Measurements from ENCODE around the gene IQGAP1. TPM values are rescaled to one million over a fixed set of nuclear protein-coding genes. Genes with fewer than 3 reads are reported as not detected.

The IQGAP1 gene
- total and polyA plus RNA-seq, 9 of the 15 experiments (the other 6 are each of a cell fraction or from before 2014, with no cell fraction given) = 37.6 to 143 (median 77.7) TPM

DNA sequence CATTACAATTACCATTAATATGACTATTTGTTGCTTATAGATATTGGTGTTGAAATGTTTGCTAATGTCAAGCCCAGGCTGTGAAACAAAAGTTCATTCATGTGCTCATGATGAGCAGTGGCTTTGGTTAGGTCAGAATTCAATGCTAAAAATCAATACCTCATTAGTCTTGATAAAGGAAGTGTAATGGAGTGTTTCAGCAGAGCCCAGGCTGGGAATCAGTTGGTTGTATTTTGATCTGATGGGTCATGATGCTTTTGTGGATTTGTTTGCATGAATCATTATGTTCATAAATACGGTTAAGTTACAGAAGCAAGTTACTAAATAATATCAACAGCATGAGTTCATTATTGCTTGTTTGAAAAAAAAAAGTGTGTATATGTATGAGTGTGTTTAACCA is 49.5 kb upstream of the IQGAP1 start:
- POLR2A ChIA-PET = no interaction called here
- Histone ChIP-seq H4K20me1 (replicated peaks; ENCODE audit: control insufficient read depth, insufficient read depth, low read length) (no peaks in the 10 kb centered on the region), H3K9me1 (ENCODE audit: control insufficient read depth, insufficient read depth, low read length) (no peaks in the 10 kb centered on the region), H3K27ac (ENCODE audit: extremely low read depth, low read depth, low read length) (no peak overlapping the region), H3K9me3 (replicated peaks; ENCODE audit: control insufficient read depth, insufficient read depth, low read depth, low read length) (no peaks in the 10 kb centered on the region), H2AFZ (ENCODE audit: low read depth, low read length) (no peak overlapping the region), H3K4me2 (ENCODE audit: insufficient read depth, low read length) (no peak overlapping the region), H3K27me3 (ENCODE audit: control insufficient read depth in 2 of 2, insufficient read depth in 2 of 2, low read length in 2 of 2) (peaks cover 0 to 1% of the 10 kb centered on the region in 2 experiments; a peak in 1 of 5 replicates), H3K36me3 (ENCODE audit: control insufficient read depth, insufficient read depth, low read length) (no peaks in the 10 kb centered on the region), H3K4me3 (no peak overlapping the region), H3K4me1 (replicated peaks in 1 of 2; ENCODE audit: control insufficient read depth in 2 of 2, insufficient read depth in 2 of 2, low read length in 2 of 2) (no peaks in the 10 kb centered on the region; a peak in 1 of 5 replicates), H3K79me2 (ENCODE audit: control insufficient read depth, insufficient read depth, low read length) (no peaks in the 10 kb centered on the region), H3K9ac (ENCODE audit: insufficient read depth in 1 of 2, low read depth in 2 of 2, low read length in 2 of 2) (no peak overlapping the region)
- in situ Hi-C loops (cut with MboI) = no loop called here
- WGBS (ENCODE audit: insufficient coverage, low coverage, missing lambda C conversion rate) = 11% methylated on average over 1 of the region's 1 CpG
- TF ChIP-seq NCOR1 (IDR thresholded peaks at IDR 0.05) (no peak), TCF7L2 (IDR thresholded peaks at IDR 0.05; ENCODE audit: low read depth, low read length) (no peak), ZSCAN32 (CRISPR knock-in tag; IDR thresholded peaks at IDR 0.05) (no peak), SMARCB1 (IDR thresholded peaks at IDR 0.05; ENCODE audit: insufficient read length, low read depth) (no peak), ZNF316 (IDR thresholded peaks at IDR 0.05) (no peak), POLR2H (tag; IDR thresholded peaks at IDR 0.05; ENCODE audit: low read depth) (no peak)
- intact Hi-C loops (cut with micrococcal nuclease) = no loop called here
- no TSS peak for BruUV-seq (replicated peaks)
- ATAC-seq (no peak), FAIRE-seq (no peak), DNase-seq (ENCODE audit: extremely low read depth in 1 of 4, low spot score in 3 of 4) (no peak)
- CTCF ChIA-PET (ENCODE audit: low intra/inter-chr PET ratio) = no interaction called here

DNA sequence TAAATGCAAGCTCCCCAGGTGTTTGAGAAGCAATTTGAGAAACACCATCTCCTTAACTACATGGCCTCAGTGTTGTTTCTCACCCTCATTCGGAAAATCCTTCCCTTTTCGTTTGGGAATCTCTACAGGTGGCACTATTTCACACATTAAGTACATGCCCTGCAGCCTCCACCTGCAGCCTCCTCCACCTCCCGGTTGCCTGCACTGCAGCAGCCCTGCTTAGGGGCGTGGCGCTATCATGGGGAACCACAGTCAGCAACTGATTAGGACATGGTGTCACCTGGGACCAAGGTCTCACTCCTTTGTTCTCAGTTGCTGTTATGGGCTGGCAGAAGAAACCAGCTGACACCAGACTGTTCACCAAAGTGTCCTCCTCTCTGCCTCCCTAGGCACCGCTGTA is 47.7 kb upstream of the IQGAP1 start:
- intact Hi-C loops (cut with micrococcal nuclease) = no loop called here
- H3K27ac ChIP-seq (ENCODE audit: extremely low read depth, low read depth, low read length) = no peak overlapping the region
- H3K4me3 ChIP-seq = no peak overlapping the region
- 0 out of 4 replicates have a peak overlapping the region, but pooled peaks of 1 of the 2 experiments have one; percentile 27 for H3K9ac ChIP-seq (ENCODE audit: insufficient read depth in 1 of 2, low read depth in 2 of 2, low read length in 2 of 2)
- peaks cover 0 to 3% of the 10 kb centered on the region in 2 experiments; a peak in 1 of 5 replicates for H3K27me3 ChIP-seq (ENCODE audit: control insufficient read depth in 2 of 2, insufficient read depth in 2 of 2, low read length in 2 of 2)
- no peaks in the 10 kb centered on the region; a peak in 1 of 5 replicates for H3K4me1 ChIP-seq (replicated peaks in 1 of 2; ENCODE audit: control insufficient read depth in 2 of 2, insufficient read depth in 2 of 2, low read length in 2 of 2)
- H3K9me3 ChIP-seq (replicated peaks; ENCODE audit: control insufficient read depth, insufficient read depth, low read depth, low read length) = no peaks in the 10 kb centered on the region
- in situ Hi-C loops (cut with MboI) = no loop called here
- no peaks in the 10 kb centered on the region for H3K36me3 ChIP-seq (ENCODE audit: control insufficient read depth, insufficient read depth, low read length)
- peak; percentile 21 to 61 (median 44) for DNase-seq (ENCODE audit: extremely low read depth in 1 of 4, low spot score in 3 of 4)
- no peak overlapping the region for H3K4me2 ChIP-seq (ENCODE audit: insufficient read depth, low read length)
- H2AFZ ChIP-seq (ENCODE audit: low read depth, low read length) = no peak overlapping the region
- BruUV-seq (replicated peaks) = no TSS peak
- no peaks in the 10 kb centered on the region for H4K20me1 ChIP-seq (replicated peaks; ENCODE audit: control insufficient read depth, insufficient read depth, low read length)
- CTCF ChIA-PET (ENCODE audit: low intra/inter-chr PET ratio) = no interaction called here
- H3K79me2 ChIP-seq (ENCODE audit: control insufficient read depth, insufficient read depth, low read length) = no peaks in the 10 kb centered on the region
- peak; percentile 84 for ATAC-seq
- POLR2A ChIA-PET = interaction anchor here (0.5 to 1.0 kb wide), 2 partner anchors 126 to 324 kb away, joined by 3 to 4 read pairs; no protein-coding TSS in a partner anchor
- FAIRE-seq = no peak
- TF ChIP-seq ZNF134 (CRISPR knock-in tag; conservative IDR thresholded peaks at IDR 0.05) (peak; percentile 83), THRAP3 (IDR thresholded peaks at IDR 0.05; ENCODE audit: borderline replicate concordance) (no peak), LARP7 (IDR thresholded peaks at IDR 0.05) (no peak), CTBP1 (IDR thresholded peaks at IDR 0.05; ENCODE audit: borderline replicate concordance) (peak; percentile 60; the same call in 1 of the 2 replicates)
- TF ChIP-seq, protein P1, sequence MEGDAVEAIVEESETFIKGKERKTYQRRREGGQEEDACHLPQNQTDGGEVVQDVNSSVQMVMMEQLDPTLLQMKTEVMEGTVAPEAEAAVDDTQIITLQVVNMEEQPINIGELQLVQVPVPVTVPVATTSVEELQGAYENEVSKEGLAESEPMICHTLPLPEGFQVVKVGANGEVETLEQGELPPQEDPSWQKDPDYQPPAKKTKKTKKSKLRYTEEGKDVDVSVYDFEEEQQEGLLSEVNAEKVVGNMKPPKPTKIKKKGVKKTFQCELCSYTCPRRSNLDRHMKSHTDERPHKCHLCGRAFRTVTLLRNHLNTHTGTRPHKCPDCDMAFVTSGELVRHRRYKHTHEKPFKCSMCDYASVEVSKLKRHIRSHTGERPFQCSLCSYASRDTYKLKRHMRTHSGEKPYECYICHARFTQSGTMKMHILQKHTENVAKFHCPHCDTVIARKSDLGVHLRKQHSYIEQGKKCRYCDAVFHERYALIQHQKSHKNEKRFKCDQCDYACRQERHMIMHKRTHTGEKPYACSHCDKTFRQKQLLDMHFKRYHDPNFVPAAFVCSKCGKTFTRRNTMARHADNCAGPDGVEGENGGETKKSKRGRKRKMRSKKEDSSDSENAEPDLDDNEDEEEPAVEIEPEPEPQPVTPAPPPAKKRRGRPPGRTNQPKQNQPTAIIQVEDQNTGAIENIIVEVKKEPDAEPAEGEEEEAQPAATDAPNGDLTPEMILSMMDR (IDR thresholded peaks at IDR 0.05 in 2 of 3, conservative IDR thresholded peaks at IDR 0.05 in 1 of 3; ENCODE audit: insufficient read depth in 2 of 3, low read depth in 1 of 3, low read length in 3 of 3) = peak in 2 of 3 experiments; percentile 26 to 29; a peak in 2 of 6 replicates
- 10% methylated on average over 6 of the region's 6 CpGs for WGBS (ENCODE audit: insufficient coverage, low coverage, missing lambda C conversion rate)
- no peaks in the 10 kb centered on the region for H3K9me1 ChIP-seq (ENCODE audit: control insufficient read depth, insufficient read depth, low read length)
